ENCODE data around the gene ZNF607.
"Not testable (repeated sequence)": the region's sequence is repeated elsewhere in the genome, so short reads cannot be mapped to it uniquely, and the experiment has no call there.

The ZNF607 gene

DNA sequence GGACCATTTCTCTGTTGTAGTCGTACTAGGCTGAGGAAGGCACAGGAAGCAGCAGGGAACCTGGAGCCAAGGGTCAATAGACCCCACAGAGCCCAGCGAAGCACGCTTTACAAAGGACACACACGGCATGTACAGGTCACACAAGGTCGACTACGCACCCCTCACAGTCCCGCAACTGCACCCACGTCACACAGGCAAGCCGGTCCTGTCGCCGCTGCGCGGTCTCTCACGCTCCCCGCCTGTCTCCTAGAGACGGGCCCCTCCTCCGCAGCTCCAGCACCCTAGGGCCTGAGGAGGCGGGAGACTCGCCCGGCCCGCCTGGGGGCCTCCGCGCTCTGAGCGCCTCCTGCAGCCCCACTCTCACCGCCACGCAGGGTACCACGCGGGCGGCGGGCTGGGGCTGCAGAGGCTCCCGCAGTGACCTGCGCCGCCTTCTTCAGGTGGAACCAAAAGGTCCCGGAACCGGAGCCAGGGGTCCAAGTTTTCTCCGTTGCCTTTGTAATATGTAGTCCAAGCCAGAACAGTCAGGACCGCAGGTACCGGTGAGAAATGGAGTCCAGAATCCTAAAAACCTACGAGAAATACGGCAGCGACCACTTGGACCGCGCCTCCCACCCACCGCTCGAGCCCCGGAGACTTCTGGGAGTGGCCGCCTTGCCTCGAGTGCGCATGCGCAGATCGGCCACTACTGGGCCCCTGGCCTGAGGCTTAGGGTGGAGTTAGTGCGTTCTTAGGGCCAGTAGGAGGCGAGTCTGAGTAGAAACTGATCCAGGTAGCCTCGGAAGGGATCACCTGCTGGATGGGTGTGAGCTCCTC lies at the start of gene ZNF607:
Gene ZNF607 (minus strand): TSS at position 651 of the 816 bp plus-strand sequence. CDS start 8,143 bp downstream, outside the sequence.
- peak; percentile 97 for DNase-seq

DNA sequence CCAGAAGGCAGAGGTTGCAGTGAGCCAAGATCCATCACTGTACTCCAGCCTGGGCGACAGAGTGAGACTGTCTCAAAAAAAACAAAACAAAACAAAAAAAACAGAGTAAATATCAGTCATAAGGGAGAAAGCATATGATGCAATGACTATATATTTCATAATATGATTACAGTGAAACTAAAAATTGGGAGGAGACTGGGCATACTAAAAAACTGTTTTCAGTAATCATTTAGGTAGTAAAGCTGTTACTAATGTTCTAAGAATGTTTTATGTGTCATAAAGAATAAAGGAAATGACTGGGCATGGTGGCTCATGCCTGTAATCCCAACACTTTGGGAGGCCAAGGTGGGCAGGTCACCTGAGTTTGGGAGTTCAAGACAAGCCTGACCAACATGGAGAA lies 43.9 kb upstream of the ZNF607 start:
- no peak for DNase-seq

DNA sequence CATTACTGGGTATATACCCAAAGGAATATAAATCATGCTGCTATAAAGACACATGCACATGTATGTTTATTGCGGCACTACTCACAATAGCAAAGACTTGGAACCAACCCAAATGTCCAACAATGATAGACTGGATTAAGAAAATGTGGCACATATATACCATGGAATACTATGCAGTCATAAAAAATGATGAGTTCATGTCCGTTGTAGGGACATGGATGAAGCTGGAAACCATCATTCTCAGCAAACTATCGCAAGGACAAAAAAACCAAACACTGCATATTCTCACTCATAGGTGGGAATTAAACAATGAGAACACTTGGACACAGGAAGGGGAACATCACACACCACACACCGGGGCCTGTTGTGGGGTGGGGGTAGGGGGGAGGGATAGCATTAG lies 38.1 kb upstream of the ZNF607 start:
- not testable (repeated sequence) for DNase-seq

DNA sequence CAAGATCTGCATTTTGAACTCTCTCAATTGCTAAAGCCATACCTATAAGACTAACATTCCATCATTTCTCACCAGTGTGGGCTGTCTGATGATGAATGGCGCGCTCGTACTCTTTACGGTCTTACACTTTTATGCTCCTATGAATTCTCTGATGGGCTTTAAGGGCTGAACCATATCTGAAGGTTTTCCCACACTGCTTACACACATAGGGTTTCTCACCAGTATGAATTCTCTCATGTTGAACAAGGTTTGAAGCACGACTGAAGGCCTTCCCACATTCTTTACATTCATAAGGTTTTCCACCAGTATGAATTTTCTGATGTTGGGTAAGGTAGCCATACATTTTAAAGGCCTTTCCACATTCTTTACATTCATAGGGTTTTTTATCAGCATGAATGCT lies 18.8 kb upstream of the ZNF607 start:
- DNase-seq: no peak

DNA sequence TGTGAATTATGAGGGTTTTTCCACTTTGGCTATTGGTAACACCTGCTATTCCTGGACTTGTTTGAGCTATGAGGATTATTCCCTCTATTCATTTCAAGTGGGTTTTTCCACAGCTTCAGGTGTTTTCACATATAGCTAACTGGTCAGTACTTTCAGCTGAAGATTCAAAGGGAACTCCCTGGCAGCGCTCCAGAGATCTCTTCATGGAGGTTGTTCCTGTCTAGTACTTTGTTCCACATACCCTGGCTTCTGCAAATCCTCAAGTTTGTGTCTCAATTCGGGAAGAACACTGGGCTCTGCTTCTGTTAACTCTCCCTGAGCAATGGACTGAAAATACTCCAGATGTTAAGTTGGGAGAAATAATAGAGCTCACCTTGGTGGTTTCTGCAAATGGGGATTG lies 5.6 kb upstream of the ZNF607 start:
- no peak for DNase-seq

DNA sequence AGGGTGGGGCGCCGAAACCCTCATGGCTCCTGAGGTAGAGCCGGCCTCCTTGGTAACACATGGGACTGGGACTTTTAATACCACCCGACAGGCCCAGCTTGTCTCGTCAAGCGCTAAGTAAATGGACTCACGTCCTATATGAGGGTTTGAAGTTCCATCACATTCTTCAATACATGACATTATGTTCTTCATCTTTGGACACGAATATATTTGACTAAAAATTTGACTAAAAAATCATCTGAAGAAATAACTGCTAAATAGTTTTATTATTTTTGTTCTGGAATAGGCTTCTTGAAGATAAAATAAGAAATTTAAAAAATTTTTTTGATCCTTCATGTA lies 335 bp upstream of the ZNF607 start:
- no peak for DNase-seq

DNA sequence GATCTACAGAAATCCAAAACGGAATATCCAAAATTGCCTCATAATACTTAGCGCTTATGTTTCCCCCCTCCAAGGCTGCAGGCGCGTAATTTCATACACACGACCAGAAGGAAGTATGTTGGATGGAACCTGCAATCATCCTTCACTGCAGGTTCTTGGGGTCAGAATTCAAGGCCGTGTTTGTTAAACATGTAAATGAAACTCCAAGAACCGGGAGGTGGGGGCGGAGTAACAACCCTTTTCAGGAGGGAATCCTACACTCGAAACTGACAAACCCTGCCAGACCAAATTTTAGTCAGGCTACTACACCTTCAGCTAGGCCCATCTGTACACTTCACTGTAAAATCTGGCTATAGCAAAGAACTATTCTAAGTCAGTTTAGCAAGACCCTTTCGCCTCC lies 1.3 kb downstream of the ZNF607 start:
- no peak for DNase-seq

DNA sequence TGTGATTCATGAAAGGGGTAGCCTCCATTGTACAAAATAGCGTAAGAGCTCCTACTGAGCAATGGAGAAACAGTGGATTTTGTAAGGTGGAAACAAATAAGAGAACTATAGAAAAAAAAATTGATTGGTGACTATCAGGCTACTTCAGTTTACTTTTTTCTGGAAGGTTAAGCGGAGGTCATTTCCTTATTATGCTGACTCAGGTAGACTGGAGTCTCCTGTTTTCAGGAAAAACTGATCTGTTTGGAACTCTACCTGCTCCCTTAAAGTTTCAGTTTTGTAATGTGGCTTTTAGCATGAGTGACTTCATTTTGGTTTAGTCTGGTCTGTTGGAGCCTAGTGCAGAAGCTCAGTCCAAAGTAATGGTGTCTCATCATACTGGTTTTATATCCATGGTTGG lies 3.4 kb downstream of the ZNF607 start:
- DNase-seq: no peak

DNA sequence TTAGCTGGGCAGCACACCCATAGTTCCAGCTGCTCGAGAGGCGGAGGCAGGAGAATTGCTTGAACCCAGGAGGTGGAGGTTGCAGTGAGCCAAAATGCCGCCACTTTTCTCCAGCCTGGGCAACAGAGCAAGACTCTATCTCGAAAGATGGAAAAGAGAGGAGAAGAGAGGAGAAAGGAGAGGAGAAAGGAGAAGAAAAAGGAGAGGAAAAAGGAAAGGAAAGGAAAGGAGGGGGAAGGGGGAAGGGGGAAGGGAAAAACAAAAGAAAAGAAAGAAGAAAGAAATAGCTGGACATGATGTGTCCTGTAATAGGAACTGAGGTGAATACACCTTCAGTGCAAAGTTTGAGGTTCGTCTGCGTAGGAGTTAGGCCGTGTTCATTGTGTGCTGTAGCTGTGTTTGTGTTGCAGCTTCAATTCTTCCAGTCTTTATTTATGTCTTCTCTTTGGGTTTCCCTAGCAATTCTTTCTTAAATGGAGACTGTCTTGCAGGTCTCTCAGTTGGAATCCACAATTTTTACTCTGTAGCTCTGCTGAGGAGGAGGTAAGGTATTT lies 13.4 kb downstream of the ZNF607 start:
- no peak for DNase-seq

DNA sequence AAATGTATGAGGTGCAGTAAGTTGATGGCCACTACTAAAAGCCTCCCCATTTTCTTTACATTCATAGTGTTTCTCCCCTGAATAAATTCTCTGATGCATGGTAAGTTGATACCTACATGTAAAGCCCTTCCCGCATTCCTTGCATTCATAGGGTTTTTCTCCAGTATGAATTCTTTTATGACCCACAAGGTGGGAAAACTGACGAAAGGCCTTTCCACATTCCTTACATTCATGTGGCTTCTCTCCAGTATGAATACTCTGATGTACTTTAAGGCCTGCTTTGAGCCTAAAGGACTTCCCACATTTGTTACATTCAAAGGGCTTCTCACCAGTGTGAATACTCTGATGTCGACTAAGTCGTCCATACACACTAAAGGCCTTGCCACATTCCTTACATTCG lies 20.5 kb downstream of the ZNF607 start:
- DNase-seq: no peak

DNA sequence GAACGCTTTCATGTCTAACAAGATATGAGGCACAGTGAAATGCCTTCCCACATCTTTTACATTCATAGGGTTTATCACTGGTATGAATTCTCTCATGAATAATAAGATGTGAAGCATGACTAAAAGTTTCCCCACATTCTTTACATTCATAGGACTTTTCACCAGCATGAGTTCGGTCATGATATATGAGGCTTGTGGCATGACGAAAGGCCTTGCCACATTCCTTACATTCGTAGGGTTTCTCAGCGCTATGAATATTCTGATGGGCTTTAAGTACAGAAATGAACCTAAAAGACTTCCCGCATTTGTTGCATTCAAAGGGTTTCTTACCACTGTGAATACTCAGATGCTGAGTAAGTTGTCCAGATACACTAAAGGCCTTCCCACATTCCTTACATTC lies 21.3 kb downstream of the ZNF607 start:
- DNase-seq: no peak

DNA sequence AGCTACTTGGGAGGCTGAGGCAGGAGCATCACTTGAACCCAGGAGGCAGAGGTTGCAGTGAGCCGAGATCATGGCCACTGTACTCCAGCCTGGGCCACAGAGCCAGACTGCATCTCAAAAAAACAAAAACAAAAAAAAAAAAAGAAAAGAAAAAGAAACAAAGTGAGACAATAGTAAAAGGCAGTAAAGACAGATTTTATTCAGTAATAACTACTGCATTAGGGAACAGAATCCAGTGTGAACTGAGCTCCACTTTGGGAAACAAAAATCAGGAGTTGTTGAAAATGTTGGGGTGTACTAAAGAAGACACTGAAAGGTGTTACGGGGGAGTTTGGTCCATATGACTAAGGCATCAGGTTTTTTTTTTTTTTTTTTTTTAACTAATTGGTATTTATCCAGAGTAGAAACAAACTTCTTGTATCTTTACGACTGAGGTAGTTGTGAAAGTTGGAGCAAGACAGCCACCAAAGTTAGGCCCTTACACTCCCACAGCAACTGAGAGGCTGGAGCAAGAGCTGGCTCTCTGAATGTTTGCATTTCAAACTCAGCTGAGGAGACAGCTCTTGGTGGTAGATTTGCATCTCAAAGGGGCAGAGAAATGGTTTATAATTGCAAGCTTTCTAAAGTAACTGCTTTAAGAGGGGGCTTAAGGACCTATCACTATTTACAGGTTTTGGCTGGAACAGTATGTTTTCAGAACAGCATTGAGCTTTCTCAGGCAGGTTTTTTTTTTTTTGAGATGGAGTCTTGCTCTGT lies 24.2 kb downstream of the ZNF607 start:
- DNase-seq: no peak

DNA sequence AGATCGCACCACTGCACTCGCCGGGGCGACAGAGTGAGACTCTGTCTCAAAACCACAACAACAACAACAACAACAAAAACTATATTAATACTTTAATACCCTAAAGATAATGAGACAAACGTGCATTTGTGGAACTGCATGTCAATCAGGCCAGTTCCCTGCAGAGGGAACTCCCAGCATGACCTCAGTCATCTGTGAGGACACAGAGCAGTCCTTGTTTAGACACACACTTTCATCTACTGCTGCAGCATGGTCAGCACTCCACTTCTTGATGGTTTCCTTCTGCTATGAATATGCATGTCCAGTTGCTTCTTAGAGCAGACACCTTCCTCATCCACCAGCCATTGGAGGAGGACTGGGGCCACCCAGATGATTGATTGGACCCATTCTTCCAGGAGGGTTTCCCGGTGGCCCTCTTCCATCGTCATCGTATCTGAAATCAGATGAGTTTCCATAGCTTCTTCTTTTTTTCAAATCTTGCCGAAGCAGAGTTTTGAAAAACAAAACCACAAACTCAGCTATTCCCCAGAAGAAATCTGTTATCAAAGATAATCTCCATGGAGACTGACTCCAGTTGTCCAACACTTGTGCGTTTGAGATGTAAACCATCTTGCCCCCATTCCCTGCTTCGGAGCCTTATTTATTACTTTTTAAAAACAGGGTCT lies 26.5 kb downstream of the ZNF607 start:
- DNase-seq: peak; percentile 96

DNA sequence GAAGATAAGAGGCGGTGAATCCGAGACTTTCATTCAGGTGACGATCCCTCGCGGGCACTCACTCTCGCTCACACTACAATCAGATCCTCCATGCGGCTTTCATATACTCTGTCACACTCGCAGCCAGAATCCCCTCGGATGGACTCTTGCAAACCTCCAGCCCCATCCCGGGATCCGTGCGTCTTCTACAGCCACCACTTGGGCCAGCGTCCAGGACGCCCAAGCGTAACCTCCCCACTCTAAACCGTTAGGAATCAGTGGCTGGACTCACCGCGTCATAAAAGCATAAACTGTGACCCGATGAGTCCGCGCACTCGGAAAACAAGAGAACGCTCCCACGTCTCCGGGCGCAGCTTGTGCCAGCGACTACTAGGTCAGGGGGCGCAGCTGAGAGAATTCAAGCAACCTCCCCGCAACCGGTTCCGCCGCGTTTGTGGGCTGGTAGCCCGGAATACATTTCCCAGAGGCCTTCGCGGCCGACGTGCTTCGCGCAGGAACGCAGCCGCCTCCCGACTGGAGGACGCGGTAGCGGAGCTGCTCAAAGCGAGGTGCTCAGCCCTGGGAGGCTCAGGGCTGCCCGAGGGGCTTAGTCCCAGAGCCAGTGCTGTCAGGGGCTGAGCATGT lies 27.6 kb downstream of the ZNF607 start:
- DNase-seq: peak; percentile 87

DNA sequence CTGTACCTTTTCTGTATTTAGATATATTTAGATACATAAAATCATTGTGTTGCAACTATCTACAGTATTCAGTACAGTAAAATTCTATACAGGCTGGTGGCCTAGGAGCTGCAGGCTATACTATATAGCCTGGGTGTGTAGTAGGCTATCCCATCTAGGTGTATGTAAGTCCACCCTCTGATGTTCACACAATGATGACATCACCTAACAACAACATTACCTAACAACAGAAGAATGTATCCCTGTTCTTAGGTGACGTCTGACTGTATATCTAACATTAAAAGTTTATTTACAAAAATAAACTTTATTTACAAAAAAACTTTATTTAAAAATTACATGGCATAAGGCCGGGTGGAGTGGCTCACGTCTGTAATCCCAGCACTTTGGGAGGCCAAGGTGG lies 36.0 kb downstream of the ZNF607 start:
- no peak for DNase-seq

DNA sequence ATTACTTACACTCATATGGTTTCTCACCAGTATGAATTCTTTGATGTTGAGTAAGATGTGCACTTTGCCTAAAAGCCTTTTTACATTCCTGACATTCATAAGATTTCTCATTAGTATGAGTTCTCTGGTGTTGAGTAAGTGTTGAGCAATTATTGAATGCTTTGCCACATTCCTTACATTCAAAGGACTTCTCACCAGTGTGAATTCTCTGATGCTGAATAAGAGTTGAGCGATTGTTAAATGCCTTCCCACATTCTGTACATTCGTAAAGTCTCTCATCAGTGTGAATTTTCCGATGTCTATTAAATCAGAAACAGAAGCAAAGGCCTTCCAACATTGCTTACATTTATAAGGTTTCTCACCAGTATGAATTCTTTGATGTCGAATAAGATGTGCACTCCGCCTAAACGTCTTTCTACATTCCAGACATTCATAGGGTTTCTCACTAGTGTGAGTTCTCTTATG lies 50.1 kb downstream of the ZNF607 start:
- no peak for DNase-seq

DNA sequence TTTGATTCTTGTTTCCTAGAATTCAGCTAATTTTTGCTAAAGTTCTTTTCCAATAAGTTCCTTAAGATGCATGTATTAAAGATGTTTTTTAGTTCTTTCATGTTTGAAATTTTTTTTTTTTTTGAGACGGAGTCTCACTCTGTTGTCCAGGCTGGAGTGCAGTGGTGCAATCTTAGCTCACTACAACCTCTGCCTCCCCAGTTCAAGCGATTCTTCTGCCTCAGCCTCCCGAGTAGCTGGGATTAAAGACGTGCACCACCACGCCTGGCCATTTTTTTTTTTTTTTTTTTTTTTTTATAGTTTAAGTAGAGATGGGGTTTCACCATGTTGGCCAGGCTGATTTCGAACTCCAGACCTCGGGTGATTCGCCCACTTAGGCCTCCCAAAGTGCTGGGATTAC lies 62.4 kb downstream of the ZNF607 start:
- not testable (repeated sequence) for DNase-seq

DNA sequence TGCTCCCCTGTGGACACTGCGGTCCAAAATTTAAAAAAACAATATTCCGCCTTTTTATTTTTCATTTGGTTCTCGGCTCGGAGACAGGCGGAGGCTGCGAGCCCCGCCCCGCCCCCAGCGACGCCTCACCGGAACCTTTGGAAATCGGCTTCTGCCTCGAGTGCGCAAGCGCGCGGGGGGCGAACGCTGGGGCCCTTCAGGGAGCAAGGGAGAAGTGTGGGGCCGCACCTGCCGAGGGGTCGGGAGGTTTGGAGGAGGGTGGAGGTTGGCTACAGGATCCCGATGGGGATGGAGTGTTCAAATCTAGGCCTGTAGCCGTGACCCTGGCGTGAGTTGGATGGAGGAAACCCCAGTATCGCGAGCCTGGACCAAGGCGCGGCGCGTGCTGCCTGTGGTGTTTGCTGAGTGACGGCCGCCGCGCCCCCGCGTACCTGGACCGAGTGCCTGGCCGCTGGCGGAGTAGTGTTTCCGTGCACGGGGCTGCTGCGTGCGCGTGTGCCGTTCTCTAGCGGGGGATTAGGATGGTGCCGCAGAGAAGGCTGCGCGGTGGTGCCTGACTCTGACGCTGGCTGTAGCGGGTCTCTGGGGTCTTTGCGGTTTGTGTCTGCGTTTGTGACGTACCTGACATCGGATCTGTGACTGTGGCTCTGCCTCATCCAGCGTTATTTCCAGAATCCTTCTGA lies 63.7 kb downstream of the ZNF607 start:
- DNase-seq: no peak

DNA sequence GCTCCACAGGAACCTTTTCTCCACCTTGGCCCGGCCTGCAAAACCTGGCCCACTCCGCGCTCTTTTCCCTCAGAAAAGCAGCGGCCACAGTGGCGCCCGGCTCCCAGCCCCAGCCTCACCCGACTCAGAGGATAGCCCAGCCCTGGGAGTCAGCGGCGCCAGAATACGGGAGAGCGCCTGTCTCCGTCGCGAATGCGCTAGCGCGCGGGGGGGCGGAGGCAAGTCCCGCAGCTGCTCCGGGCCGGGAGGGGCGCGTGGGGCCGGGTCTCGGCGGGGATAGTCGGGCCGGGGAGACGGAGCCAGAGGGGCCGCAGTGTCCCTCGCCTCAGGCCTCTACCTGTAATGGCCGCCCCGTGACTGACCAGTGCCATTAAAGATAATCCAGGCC lies 64.3 kb downstream of the ZNF607 start, which contains the start of gene ZFP30:
Gene ZFP30 (minus strand): TSS at position 165 of the 388 bp plus-strand sequence. CDS start 7,643 bp downstream, outside the sequence.
- no peak for DNase-seq

DNA sequence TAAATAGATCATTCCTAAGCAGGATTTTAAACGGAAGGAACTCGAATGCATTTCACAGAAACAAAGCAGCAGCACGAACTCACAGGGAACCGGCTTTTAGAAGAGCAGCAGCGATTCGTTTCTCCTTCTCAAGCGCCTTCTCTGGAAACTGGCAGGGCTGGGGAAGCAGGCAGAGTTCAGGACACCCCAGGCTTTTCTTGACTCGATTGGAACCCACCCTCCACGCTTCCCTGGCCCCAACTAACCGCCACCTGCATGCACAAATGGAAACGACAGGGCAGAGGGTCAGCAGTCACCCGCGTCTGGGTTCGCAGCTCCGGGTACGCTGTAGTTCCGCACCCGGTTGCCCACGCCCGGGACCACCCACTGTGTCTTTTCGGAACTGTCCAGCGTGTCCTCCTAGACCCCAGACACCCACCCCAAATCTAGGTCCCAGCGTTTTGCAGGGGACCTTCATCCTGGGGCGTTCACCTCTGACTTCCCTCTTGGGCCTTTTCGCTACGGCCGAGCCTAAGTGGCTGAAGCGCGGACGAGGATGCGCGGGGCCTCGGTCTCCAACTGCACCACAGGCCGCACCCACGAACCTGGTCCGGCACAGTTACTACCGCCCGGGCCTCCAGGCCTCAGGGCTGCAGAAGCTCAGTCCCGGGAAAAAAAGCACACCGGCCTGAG lies 64.8 kb downstream of the ZNF607 start:
- DNase-seq: no peak

DNA sequence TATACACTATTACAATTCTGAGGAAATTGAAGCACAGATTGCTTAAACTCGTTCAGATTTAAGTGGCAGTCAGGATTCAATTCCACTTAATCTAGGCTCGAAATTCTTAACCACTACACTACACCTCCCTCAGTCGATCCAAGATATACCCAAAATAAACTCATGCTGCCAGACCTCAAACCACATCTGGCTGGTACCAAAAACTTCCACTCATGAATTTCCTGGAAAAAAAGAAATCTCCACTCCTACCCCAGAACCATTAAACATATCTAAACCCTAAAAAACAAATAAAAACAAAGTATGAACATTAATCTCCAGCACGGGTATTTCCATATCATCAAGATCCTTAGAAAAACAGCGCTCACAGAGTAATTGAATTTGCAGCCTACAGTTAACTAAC lies 65.4 kb downstream of the ZNF607 start:
- no peak for DNase-seq
